Suprapubic skin (tissue), 4 donors: ENCODE results near the gene METTL17. TPM values are rescaled to one million over a fixed set of nuclear protein-coding genes. Genes with fewer than 3 reads are reported as not detected.

Experiments
- DNase-seq, 2 donors: peaks; one replicate each; pipeline ENCODE4 v3.0.0-alpha.2; 2019; ENCODE audit warnings: low spot score in 2 of 2
- H3K27ac ChIP-seq: fragments of 200-600 bp; sonication (generic); one replicate; pipeline ENCODE4 v1.5.1; 2019
- H3K27me3 ChIP-seq: fragments of 200-600 bp; sonication (generic); one replicate; pipeline ENCODE4 v1.5.1; 2019
- H3K36me3 ChIP-seq: fragments of 200-600 bp; sonication (generic); one replicate; pipeline ENCODE4 v1.5.1; 2019
- H3K4me1 ChIP-seq: fragments of 200-600 bp; sonication (generic); one replicate; pipeline ENCODE4 v1.5.1; 2019
- H3K4me3 ChIP-seq: fragments of 200-600 bp; sonication (generic); one replicate; pipeline ENCODE4 v1.5.1; 2019; ENCODE audit warnings: mild to moderate bottlenecking
- H3K9me3 ChIP-seq: fragments of 200-600 bp; sonication (generic); one replicate; pipeline ENCODE4 v1.5.1; 2019
- CTCF ChIP-seq, 2 donors: fragments of 200-600 bp in 1 of 2; fragments of 450-650 bp in 1 of 2; sonication (generic) in 1 of 2; IDR thresholded peaks; one replicate each; pipeline ENCODE4 v1.5.1; 2016 to 2019; ENCODE audit warnings: antibody characterized with exemption in 2 of 2, mild to moderate bottlenecking in 1 of 2, moderate library complexity in 1 of 2
- EP300 ChIP-seq: sonication (generic); formaldehyde crosslinking; IDR thresholded peaks from one replicate; pipeline ENCODE4 v1.6.1; 2017; ENCODE audit warnings: antibody characterized with exemption
- POLR2A ChIP-seq, 2 donors: fragments of 450-650 bp; IDR thresholded peaks; one replicate each; pipeline ENCODE4 v1.6.1; 2017; ENCODE audit warnings: antibody characterized with exemption in 2 of 2, mild to moderate bottlenecking in 2 of 2, moderate library complexity in 2 of 2
- POLR2AphosphoS5 ChIP-seq, 3 donors: sonication (generic); formaldehyde crosslinking; IDR thresholded peaks; one replicate each; pipeline ENCODE4 v1.6.1; 2017; ENCODE audit warnings: antibody characterized with exemption in 3 of 3
- WGBS: methylation state at CpG from one replicate; pipeline ENCODE4 v1.1.5; 2018; 5-methylcytosine and 5-hydroxymethylcytosine counted together
- total RNA-seq, 4 donors: library from RNA; depleted of rRNA; stranded (reverse); fragments of >200 nt; gene quantifications; one replicate each; pipeline ENCODE4 v1.1.0, GENCODE V29; 2016

METTL17 gene
- total RNA-seq, 4 donors from 2014 or later: 64.9 to 332 (median 96.3) TPM

DNA sequence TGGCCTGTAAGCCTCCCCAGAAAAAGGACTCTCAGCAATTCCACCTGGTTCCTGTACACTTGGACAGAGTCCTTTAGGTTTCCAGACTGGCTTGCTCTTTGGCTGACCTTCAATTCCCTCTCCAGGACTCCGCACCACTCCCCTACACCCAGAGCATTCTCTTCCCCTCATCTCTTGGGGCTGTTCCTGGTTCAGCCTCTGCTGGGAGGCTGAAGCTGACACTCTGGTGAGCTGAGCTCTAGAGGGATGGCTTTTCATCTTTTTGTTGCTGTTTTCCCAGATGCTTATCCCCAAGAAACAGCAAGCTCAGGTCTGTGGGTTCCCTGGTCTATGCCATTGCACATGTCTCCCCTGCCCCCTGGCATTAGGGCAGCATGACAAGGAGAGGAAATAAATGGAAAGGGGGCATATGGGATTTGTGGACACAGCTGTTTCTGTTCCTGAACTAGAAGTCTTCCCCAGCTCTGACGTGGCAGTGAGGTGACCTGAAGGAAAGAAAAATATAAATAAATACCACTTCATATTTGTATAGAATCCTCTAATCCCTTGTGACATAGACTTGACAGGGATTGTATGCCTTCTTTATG is 53.7 kb downstream of the METTL17 start:
- Histone ChIP-seq H3K9me3 (no peaks in the 10 kb centered on the region), H3K4me1 (peaks cover 55% of the 10 kb centered on the region), H3K36me3 (no peaks in the 10 kb centered on the region), H3K27ac (no peak overlapping the region), H3K27me3 (no peaks in the 10 kb centered on the region), H3K4me3 (no peak overlapping the region)
- WGBS: 60% methylated on average over 2 of the region's 2 CpGs
- no peak for DNase-seq
- TF ChIP-seq POLR2AphosphoS5 (IDR thresholded peaks at IDR 0.05) (no peak), EP300 (no peak), POLR2A (IDR thresholded peaks at IDR 0.05) (no peak), CTCF (IDR thresholded peaks at IDR 0.05) (no peak)

DNA sequence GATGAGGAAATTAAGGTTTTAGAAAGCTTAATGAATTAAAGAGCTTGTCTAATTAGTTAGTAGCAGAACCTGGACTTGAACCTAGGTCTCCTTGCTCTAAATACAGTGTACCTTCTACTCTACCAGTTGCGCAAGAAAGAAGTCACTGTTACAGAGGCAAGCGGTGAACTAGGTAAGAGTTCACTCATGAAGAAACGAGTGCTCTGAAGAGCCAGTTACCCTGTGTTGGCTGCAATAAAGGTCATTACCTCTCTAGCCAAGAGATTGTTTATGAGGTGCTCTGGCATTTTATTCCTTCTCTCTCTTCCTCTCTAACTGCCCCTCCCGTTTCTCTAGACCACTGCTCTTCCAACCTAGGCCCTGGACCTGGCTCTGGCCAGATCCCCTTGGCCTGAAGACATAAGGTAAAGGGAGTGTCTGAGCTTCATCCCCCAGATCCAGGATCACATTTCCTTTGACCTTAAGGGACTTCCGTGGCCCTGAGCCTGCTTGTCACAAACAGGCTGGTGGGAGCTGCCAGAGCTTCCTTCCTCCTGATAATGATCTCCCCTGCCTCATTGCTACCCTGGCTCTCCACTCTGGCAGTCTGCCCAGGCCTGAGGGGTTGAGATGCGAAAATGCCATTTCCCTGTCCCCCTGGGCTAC is 54.3 kb downstream of the METTL17 start:
- 52% methylated on average over 6 of the region's 6 CpGs for WGBS
- no peaks in the 10 kb centered on the region for H3K9me3 ChIP-seq
- no peak overlapping the region for H3K27ac ChIP-seq
- H3K4me3 ChIP-seq: no peak overlapping the region
- DNase-seq: no peak
- no peaks in the 10 kb centered on the region for H3K36me3 ChIP-seq
- H3K27me3 ChIP-seq: no peaks in the 10 kb centered on the region
- H3K4me1 ChIP-seq: peaks cover 49% of the 10 kb centered on the region
- no peak for TF ChIP-seq POLR2AphosphoS5 (IDR thresholded peaks at IDR 0.05)
- TF ChIP-seq EP300: no peak
- no peak for TF ChIP-seq POLR2A (IDR thresholded peaks at IDR 0.05)
- TF ChIP-seq CTCF (IDR thresholded peaks at IDR 0.05): no peak

Other genes starting within 250 kb of the METTL17 start
- not detected for gene EDDM3A, start 244.1 kb upstream of the METTL17 start, total RNA-seq
- not detected for gene EDDM3B, start 221.6 kb upstream of the METTL17 start, total RNA-seq
- 1 to 10 TPM; 4.0 to 8.1 (median 7.6) TPM for gene RNASE6, start 208.7 kb upstream of the METTL17 start, total RNA-seq
- 10 to 100 TPM; 39.7 to 97.1 (median 64.0) TPM for gene RNASE1, start 187.1 kb upstream of the METTL17 start, total RNA-seq
- gene RNASE3, start 98.6 kb upstream of the METTL17 start, total RNA-seq: not detected
- gene RNASE2, start 34.5 kb upstream of the METTL17 start, total RNA-seq: 1 to 10 TPM in 1 of 4 donors, not detected in 3; 1.6 TPM
- gene SLC39A2, start 9.3 kb downstream of the METTL17 start, total RNA-seq: 10 to 100 TPM in 3 of 4 donors, 1 to 10 TPM in 1; 5.1 to 46.7 (median 33.7) TPM
- gene NDRG2, start 35.1 kb downstream of the METTL17 start, total RNA-seq: 100 to 1,000 TPM; 269 to 433 (median 295) TPM
- not detected for gene TPPP2, start 40.2 kb downstream of the METTL17 start, total RNA-seq
- gene RNASE13, start 44.8 kb downstream of the METTL17 start, total RNA-seq: under 1 TPM in 1 of 4 donors, not detected in 3; 0.29 TPM
- 10 to 100 TPM; 10.3 to 46.9 (median 35.4) TPM for gene RNASE7, start 52.4 kb downstream of the METTL17 start, total RNA-seq
- not detected for gene RNASE8, start 67.8 kb downstream of the METTL17 start, total RNA-seq
- 10 to 100 TPM; 14.4 to 22.8 (median 17.6) TPM for gene ARHGEF40, start 80.3 kb downstream of the METTL17 start, total RNA-seq
- 10 to 100 TPM; 44.2 to 70.0 (median 56.7) TPM for gene ZNF219, start 108.7 kb downstream of the METTL17 start, total RNA-seq
- 1 to 10 TPM in 1 of 4 donors, under 1 TPM in 2, not detected in 1; 0.53 to 2.0 (median 0.83) TPM for gene TMEM253, start 111.1 kb downstream of the METTL17 start, total RNA-seq
- gene OR5AU1, start 166.1 kb downstream of the METTL17 start, total RNA-seq: not detected